ENCODE measurements around the gene AHCTF1. TPM values are rescaled to one million over a fixed set of nuclear protein-coding genes. Genes with fewer than 3 reads are reported as not detected.

The AHCTF1 gene
- total and polyA plus RNA-seq, 4 donors: 4.2 to 17.5 (median 10.6) TPM

- Histone ChIP-seq H3K4me1 (ENCODE audit: control insufficient read depth in 4 of 4, insufficient read depth in 4 of 4, low read length in 3 of 4) (no peaks in the 10 kb centered on the region), H3K9ac (ENCODE audit: low read depth in 1 of 2, low read length in 2 of 2) (no peak overlapping the region), H3K27ac (ENCODE audit: low read depth in 1 of 2, low read length in 2 of 2) (no peak overlapping the region), H3K4me3 (ENCODE audit: low read depth in 1 of 3, low read length in 3 of 3) (no peak overlapping the region), H3K9me3 (ENCODE audit: control insufficient read depth in 4 of 4, low read length in 3 of 4) (no peaks in the 10 kb centered on the region), H3K36me3 (ENCODE audit: control insufficient read depth in 4 of 4, insufficient read depth in 3 of 4, low read depth in 1 of 4, low read length in 3 of 4) (no peaks in the 10 kb centered on the region), H3K27me3 (ENCODE audit: control insufficient read depth in 4 of 4, insufficient read depth in 4 of 4, low read length in 3 of 4) (peaks cover 0 to 3% (median 1%) of the 10 kb centered on the region in 4 donors)
- TF ChIP-seq FOXA1 (IDR thresholded peaks at IDR 0.05) (no peak), YY1 (IDR thresholded peaks at IDR 0.05) (no peak), JUND (IDR thresholded peaks at IDR 0.05) (no peak), EGR1 (IDR thresholded peaks at IDR 0.05; ENCODE audit: low read depth in 2 of 2) (no peak), NR2F2 (IDR thresholded peaks at IDR 0.05) (no peak), HNF4A (conservative IDR thresholded peaks at IDR 0.05) (no peak), SP1 (IDR thresholded peaks at IDR 0.05) (no peak), RAD21 (IDR thresholded peaks at IDR 0.05) (no peak), GABPA (IDR thresholded peaks at IDR 0.05 in 1 of 2, conservative IDR thresholded peaks at IDR 0.05 in 1 of 2) (no peak), HNF4G (IDR thresholded peaks at IDR 0.05) (no peak), RXRA (IDR thresholded peaks at IDR 0.05) (no peak), TAF1 (conservative IDR thresholded peaks at IDR 0.05) (no peak), FOXA2 (IDR thresholded peaks at IDR 0.05) (no peak)
- TF ChIP-seq, protein P1, sequence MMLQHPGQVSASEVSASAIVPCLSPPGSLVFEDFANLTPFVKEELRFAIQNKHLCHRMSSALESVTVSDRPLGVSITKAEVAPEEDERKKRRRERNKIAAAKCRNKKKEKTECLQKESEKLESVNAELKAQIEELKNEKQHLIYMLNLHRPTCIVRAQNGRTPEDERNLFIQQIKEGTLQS (IDR thresholded peaks at IDR 0.05): no peak
- TF ChIP-seq, protein P2, sequence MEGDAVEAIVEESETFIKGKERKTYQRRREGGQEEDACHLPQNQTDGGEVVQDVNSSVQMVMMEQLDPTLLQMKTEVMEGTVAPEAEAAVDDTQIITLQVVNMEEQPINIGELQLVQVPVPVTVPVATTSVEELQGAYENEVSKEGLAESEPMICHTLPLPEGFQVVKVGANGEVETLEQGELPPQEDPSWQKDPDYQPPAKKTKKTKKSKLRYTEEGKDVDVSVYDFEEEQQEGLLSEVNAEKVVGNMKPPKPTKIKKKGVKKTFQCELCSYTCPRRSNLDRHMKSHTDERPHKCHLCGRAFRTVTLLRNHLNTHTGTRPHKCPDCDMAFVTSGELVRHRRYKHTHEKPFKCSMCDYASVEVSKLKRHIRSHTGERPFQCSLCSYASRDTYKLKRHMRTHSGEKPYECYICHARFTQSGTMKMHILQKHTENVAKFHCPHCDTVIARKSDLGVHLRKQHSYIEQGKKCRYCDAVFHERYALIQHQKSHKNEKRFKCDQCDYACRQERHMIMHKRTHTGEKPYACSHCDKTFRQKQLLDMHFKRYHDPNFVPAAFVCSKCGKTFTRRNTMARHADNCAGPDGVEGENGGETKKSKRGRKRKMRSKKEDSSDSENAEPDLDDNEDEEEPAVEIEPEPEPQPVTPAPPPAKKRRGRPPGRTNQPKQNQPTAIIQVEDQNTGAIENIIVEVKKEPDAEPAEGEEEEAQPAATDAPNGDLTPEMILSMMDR (IDR thresholded peaks at IDR 0.05; ENCODE audit: low read depth, low read length, missing input control): no peak
- TF ChIP-seq, protein P3, sequence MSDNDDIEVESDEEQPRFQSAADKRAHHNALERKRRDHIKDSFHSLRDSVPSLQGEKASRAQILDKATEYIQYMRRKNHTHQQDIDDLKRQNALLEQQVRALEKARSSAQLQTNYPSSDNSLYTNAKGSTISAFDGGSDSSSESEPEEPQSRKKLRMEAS (IDR thresholded peaks at IDR 0.05): no peak
- no peak for DNase-seq (ENCODE audit: low spot score)
- 79% methylated on average over 11 of the region's 11 CpGs for WGBS
These were observed 116.0 kb downstream of the AHCTF1 start for GRCh38 chr1:246815693-246816270.

DNA sequence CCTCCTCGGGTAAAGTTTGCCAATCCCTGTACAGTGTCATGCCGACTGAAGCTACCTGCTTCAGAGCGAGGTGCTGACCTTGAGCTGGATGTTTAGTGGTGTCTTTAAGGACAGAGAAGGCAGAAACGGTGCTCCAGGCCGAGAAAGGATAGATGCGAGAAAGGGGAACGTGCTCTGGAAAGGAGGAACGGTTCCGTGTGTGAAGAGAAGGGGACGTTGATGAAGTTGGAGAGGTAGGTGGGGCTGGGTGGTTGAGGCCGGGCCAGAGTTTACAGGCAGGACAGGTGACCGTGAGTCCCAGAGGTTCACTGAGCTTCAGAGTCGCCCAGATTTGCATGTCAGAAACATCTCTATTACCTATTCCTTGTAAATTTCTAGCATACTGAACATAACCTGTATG lies 116.9 kb downstream of the AHCTF1 start:
- Histone ChIP-seq H3K9me3 (ENCODE audit: control insufficient read depth in 4 of 4, low read length in 3 of 4) (no peaks in the 10 kb centered on the region), H3K4me1 (ENCODE audit: control insufficient read depth in 4 of 4, insufficient read depth in 4 of 4, low read length in 3 of 4) (no peaks in the 10 kb centered on the region), H3K27ac (ENCODE audit: low read depth in 1 of 2, low read length in 2 of 2) (no peak overlapping the region), H3K27me3 (ENCODE audit: control insufficient read depth in 4 of 4, insufficient read depth in 4 of 4, low read length in 3 of 4) (peaks cover 0 to 2% (median 0%) of the 10 kb centered on the region in 4 donors), H3K9ac (ENCODE audit: low read depth in 1 of 2, low read length in 2 of 2) (no peak overlapping the region), H3K36me3 (ENCODE audit: control insufficient read depth in 4 of 4, insufficient read depth in 3 of 4, low read depth in 1 of 4, low read length in 3 of 4) (no peaks in the 10 kb centered on the region), H3K4me3 (ENCODE audit: low read depth in 1 of 3, low read length in 3 of 3) (no peak overlapping the region)
- DNase-seq (ENCODE audit: low spot score): no peak
- TF ChIP-seq RAD21 (IDR thresholded peaks at IDR 0.05) (no peak), SP1 (IDR thresholded peaks at IDR 0.05) (no peak), HNF4A (conservative IDR thresholded peaks at IDR 0.05) (no peak), JUND (IDR thresholded peaks at IDR 0.05) (no peak), TAF1 (conservative IDR thresholded peaks at IDR 0.05) (no peak), HNF4G (IDR thresholded peaks at IDR 0.05) (no peak), FOXA2 (IDR thresholded peaks at IDR 0.05) (no peak), REST (IDR thresholded peaks at IDR 0.05) (no peak), RXRA (IDR thresholded peaks at IDR 0.05) (no peak), FOXA1 (IDR thresholded peaks at IDR 0.05) (no peak), GABPA (IDR thresholded peaks at IDR 0.05 in 1 of 2, conservative IDR thresholded peaks at IDR 0.05 in 1 of 2) (no peak), YY1 (IDR thresholded peaks at IDR 0.05) (no peak), NR2F2 (IDR thresholded peaks at IDR 0.05) (no peak), EGR1 (IDR thresholded peaks at IDR 0.05; ENCODE audit: low read depth in 2 of 2) (no peak)
- TF ChIP-seq, protein P2 (IDR thresholded peaks at IDR 0.05; ENCODE audit: low read depth, low read length, missing input control): no peak
- TF ChIP-seq, protein P3 (IDR thresholded peaks at IDR 0.05): no peak
- TF ChIP-seq, protein P4, sequence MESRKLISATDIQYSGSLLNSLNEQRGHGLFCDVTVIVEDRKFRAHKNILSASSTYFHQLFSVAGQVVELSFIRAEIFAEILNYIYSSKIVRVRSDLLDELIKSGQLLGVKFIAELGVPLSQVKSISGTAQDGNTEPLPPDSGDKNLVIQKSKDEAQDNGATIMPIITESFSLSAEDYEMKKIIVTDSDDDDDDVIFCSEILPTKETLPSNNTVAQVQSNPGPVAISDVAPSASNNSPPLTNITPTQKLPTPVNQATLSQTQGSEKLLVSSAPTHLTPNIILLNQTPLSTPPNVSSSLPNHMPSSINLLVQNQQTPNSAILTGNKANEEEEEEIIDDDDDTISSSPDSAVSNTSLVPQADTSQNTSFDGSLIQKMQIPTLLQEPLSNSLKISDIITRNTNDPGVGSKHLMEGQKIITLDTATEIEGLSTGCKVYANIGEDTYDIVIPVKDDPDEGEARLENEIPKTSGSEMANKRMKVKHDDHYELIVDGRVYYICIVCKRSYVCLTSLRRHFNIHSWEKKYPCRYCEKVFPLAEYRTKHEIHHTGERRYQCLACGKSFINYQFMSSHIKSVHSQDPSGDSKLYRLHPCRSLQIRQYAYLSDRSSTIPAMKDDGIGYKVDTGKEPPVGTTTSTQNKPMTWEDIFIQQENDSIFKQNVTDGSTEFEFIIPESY (IDR thresholded peaks at IDR 0.05): no peak
- TF ChIP-seq, protein P1 (IDR thresholded peaks at IDR 0.05): no peak
- WGBS: 87% methylated on average over 13 of the region's 13 CpGs
